AG09309 (cell line): Measurements from ENCODE around the gene PLEKHA6.
A peak's percentile ranks its signal among the peaks of the same experiment; 100 is the strongest.

Experiments
- DNase-seq: peaks from one replicate; pipeline ENCODE4 v3.0.0-alpha.2; 2010; ENCODE audit warnings: low read depth
- H3K4me3 ChIP-seq: 2 replicates; pipeline ENCODE4 v1.5.1; 2011; ENCODE audit warnings: mild to moderate bottlenecking, low read depth, low read length, moderate library complexity; ENCODE audit not compliant: control insufficient read depth
- CTCF ChIP-seq: IDR thresholded peaks from 2 replicates; pipeline ENCODE4 v1.5.1; 2011; ENCODE audit warnings: mild to moderate bottlenecking, low read depth, low read length, inconsistent platforms; ENCODE audit not compliant: insufficient read depth, control insufficient read depth; ENCODE audit errors: missing control alignments

The PLEKHA6 gene

GRCh38 chr1:204207136-204207616, 152.6 kb downstream of the PLEKHA6 start:
- no peak overlapping the region for H3K4me3 ChIP-seq
- TF ChIP-seq CTCF = peak; percentile 97
- no peak for DNase-seq

DNA sequence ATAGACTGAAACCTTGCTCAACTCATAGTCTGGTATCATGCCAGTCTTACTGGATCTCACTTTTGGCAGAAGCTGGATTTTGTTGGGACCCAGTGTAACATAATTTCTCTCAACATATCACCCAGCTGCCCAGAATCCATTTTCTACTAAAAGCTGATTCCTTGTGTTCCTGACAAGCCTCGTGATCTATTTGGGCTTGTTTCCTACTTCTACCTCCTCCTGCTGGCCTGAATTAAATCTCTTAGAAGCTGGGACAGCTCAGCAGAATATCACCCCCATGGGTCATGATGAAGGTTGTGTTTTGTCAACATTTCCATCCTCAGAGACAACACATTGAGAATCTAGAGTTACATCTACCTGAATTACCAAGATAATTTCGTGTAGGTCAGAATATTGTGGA, 153.6 kb downstream of the PLEKHA6 start:
- no peak for DNase-seq
- peak; percentile 47 for TF ChIP-seq CTCF
- H3K4me3 ChIP-seq = no peak overlapping the region

DNA sequence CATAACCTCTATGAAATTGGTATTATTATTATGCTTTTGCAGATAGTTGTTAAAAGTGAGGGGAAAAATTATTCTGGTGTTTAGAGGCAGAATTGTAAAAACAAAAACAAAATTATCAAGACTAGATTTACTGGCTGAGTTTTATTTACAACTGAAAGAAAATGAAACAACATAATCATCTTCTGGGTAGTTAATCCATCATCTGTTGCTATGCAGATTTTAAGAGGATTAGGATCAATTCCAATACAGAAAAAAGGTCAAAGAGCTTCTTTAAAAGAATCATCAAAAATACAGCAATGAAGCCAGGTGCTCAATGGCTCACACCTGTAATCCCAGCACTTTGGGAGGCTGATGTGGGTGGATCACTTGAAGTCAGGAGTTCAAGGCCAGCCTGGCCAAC, 154.2 kb downstream of the PLEKHA6 start:
- no peak overlapping the region for H3K4me3 ChIP-seq
- no peak for TF ChIP-seq CTCF
- DNase-seq = no peak

GRCh38 chr1:204204944-204205343, 154.8 kb downstream of the PLEKHA6 start:
- DNase-seq = no peak
- no peak overlapping the region for H3K4me3 ChIP-seq
- TF ChIP-seq CTCF = no peak

- H3K4me3 ChIP-seq = no peak overlapping the region
- no peak for TF ChIP-seq CTCF
- no peak for DNase-seq
Measured at GRCh38 chr1:204203206-204203767, 156.4 kb downstream of the PLEKHA6 start.

DNA sequence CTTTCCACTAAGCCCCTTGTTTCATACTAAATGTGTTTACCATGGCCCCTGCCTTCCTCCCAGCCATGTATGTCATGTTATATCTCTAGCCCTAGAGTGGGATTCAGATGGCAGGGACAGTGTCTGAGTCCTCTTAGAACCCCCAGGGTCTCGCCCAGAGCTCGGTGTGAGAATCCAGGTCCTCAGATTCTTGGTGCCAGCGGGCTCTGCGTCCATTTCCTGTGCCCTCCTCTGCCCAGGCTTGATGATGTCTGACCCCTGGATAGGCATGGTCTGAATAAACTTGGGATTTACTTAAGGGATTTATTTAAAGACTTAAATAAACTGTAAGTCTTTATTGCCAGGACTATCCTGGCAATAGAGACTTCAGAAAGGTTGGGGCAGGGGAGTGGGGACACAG, 157.2 kb downstream of the PLEKHA6 start:
- no peak for TF ChIP-seq CTCF

More for the DNA sequence above, 157.2 kb downstream of the PLEKHA6 start:
- no peak for DNase-seq
- no peak overlapping the region for H3K4me3 ChIP-seq
